ENCODE results near the gene SERINC5.
"Not testable (repeated sequence)": the region's sequence is repeated elsewhere in the genome, so short reads cannot be mapped to it uniquely, and the experiment has no call there.

SERINC5 gene

DNA sequence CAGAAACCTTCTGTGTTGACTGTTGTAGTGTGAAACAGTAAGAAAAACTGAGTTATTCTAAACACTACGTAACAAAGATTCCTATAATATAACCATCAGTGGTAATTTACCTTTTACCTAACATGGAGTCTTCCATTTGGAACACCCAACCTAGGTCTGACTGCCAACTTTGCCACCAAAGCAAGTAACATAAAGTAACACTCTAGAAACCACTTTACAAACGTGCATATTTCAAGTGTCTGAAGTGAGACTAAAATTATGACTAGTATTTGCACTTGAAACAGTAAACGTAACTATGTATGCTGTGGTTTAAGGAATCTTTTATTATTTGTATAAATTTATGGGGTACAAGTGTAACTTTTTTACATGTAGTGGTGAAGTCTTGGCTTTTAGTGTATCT lies 95.6 kb downstream of the SERINC5 start:
- DNase-seq: no peak

DNA sequence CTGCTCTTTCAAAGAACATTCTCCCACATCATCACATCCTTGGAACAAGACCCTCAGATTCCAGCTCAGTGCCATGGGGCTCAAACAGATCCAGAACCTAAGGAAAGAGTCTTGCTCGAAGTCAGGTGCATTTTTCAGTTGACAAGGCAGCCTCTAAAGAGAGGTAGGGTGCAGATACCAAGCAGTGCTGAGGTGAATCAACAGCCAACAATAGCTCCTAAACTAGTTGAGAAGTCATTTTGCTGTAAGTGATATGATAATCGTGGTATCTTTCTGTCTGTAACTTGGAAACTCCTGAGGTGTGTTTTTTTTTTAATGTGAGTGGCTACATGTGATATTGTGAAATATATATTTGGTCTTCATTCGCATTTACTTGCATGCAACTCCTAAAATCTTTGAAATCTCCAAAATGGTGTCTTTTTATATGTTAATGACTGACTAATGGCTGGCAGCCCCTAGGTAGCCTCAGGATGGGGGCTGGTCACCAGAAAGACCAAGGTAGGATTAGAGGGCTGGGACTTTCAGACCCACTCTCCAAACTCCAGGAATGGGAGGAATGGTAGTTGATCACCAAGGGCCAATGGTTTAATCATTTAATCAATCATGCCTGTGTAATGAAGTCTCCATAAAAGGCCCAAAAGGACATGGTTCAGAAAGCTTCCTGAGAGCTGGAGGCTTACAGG lies 96.6 kb downstream of the SERINC5 start:
- DNase-seq: no peak

DNA sequence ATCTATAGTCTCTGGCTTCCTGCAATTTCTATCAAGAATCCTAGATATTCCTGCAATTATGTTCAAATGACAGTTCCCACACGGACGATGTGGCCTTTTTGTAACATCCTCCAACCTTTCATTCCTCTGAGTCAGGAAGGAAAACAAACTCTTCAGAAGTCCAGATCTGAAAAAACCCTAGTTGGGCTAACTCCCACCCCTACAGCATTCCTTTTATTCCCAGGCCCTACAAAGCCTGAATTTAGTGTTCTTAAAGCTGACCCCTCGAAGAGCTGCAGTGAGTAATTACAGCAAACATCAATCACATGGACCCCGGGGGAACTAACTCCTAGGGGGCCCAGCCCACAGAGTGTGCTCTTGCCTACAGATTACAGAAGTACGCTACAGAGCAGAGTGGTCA lies 99.7 kb downstream of the SERINC5 start:
- DNase-seq: no peak

DNA sequence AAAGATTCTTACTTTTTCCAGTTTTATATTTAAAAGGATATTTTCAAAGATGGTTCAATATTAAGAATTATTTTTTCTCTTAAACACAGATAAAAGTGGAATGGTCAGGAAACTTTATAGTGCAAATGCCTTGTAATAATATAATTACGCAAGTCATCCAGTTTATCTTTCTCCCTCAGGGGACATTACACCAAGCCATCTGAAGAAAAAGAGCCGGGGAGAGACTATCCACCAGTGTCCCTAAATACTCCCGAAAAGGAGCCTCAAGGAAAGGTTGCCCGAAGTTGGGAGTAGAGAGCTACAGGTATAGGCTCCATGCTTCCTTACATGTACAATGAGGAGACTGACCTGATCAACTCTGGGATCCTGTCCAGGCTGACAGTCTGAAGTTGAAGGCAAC lies 101.1 kb downstream of the SERINC5 start:
- no peak for DNase-seq

DNA sequence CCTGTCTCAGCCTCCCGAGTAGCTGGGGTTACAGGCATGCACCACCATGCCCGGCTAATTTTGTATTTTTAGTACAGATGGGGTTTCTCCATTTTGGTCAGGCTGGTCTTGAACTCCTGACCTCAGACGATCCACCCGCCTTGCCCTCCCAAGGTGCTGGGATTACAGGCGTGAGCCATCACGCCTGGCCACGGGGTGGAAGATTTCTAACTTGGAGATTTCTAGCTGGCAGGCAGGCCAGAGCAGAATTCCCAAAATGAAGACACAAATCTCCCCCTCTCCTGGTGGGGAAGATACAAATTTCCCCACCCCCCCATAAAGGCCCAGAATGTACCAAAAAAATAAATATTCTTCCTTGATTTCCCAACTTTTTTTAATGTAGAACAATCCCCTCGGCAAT lies 101.6 kb downstream of the SERINC5 start:
- not testable (repeated sequence) for DNase-seq

DNA sequence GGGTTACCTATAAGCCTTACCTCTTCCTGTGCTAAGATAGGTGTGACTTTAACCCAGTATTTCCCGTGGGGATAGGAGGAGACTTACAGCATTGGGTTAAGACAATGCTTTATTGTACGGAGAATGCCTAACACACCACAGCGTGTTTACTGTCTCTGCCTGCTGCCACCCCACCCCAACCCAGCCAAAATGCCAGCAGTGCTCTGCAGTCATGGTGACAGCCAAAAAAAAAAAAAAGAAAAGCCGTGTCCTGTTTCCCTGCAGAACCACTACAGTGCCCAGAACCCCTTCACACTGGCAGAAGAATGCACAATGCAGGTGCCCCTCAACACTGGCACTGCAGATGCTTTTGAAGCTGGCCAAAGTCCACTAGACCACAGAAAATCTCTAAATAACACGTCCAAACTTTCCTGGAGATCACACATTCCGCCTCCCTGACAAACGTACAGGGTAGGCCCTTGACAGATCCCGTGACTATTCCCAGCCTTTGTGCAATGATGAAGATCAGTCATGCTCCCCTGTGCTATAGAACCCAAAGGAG lies 102.2 kb downstream of the SERINC5 start:
- DNase-seq: no peak

DNA sequence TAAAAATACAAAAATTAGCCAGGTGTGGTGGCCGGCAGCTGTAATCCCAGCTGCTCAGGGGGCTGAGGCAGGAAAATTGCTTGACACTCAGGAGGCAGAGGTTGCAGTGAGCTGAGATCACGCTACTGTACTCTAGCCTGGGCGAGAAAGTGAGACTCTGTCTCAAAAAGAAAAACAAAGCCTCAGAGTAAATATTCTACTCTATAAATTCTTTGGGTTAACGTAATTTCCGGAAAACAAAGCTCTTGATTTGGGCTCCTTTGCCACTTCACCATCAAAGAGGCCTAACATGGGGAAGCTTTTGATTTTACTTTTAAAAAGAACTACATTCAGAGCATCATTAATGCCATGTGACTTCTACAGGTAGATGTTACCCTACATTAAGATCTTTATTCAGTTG lies 103.1 kb downstream of the SERINC5 start:
- DNase-seq: no peak

DNA sequence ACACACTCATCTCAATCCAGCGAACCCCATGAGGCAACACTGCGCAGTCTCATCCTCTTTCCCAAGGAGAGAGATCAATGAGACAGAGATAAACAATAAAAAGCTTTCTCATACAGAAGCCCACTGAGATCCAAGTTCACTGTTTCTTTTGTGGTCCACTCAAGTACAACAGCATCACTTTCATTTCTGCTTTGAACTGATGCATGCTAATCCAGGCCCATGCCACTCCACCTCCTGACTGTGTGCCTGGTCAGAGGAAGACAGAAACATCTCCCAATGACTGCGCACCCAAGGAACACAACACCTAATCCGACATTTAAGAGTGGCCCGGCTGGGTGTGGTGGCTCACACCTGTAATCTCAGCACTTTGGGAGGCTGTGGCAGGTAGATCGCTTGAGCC lies 104.0 kb downstream of the SERINC5 start:
- DNase-seq: no peak

DNA sequence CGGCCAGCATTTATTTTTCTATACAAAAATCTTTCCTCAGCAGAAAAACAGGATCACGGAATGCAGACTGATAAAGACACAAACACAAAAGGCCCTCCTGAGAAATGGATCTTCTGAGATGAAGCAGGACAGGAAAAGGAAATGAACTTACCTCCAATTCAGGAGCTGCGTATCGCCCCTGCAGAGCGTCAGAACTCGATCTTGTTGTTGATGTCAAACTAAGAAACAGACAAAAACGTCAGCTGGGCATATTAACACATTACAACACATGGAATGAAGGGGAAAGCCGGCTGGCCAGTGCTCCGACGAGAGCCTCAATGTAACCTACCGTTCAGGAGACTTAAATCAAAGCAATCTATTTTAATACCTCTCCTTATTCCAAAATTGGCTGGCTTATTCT lies 105.1 kb downstream of the SERINC5 start:
- no peak for DNase-seq

DNA sequence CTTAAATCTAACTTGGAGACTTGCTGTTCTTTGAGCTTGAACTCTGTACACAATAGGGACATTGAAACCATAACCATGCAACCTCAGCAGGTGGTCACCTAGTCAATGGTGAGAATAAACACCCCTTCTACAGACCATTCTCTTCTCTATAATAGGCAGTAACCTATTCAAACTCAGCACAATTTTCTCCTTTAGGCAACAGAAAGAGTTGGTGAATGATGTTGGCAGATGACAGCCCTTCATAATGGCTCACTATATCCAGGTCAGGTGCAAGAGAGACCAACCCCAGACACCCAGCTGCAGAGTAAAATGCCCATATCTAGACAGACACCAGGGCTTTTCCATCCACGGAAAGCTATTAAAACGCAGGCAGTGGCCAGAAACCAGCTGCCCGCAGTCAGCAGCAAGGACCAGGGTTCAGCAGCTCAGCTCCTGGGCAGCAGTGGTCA lies 106.7 kb downstream of the SERINC5 start:
- DNase-seq: no peak

DNA sequence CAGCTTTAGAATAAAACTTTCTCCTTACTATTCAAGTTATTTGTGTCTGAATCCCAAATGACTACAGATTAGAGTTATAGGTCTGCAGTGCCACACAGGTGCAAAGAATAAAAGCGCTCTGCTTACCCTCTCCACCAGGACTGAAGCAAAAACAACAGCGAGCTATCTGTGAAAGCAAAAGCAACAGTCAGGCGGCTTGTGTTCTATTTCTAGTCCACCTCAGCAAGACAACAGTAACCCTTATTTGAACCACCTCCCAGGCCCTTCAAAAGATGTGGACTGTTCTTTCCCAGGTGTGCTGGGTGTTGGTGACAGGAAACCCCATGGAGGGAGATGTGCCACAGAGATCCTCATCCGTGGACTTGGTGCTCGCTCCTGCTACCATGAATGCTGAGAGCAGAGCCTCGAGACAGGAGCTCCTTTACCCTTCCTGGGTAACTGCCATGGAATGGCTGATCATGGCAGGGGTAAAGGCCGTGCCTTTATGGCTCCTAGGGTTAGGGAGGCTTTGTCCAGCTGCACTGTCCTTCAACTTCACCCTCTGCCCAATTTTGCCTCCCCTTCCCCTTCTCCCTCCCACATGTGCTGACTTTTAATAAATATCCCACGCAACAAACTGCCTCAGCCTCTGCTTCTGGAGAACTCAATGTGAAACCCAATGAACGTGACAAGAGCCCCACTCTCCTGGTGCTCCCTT lies 108.6 kb downstream of the SERINC5 start:
- DNase-seq: no peak

DNA sequence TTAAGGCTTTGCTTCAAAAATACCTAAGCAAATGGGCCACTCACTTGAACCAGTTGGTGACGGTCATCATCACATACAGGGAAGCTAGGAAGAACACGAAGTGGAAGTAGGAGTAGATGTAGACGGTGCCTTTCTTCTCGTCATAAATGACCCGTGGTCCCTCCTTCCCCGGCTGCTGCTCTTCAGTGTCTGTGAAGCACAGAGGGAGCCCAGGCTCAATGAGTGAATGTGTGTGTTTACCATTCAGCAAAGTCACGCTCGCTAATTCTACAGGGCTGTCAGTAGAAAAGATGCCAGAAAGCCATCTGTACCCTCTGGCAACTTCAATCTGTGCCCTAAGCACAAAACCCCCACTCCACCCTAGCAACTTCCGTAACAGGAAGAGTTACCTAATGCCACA lies 109.8 kb downstream of the SERINC5 start:
- no peak for DNase-seq

DNA sequence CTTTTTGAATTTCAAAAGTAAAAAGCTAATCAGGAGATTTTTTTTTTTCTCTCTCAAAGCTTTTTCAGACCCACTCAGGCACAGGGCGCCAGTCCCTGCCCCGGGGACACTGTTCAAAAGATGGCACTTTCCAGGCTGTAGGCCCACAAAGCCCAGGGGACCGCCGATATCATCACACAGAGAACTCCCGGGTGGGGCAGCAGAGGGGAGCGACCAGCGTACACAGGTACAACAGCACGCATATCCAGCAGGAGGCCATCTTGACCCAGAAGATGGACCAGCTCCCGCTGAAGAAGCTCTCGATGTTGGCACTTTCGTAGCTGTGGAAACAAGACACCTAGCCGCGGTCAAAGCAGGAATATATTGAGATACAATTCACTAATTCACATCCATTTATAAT lies 112.4 kb downstream of the SERINC5 start:
- no peak for DNase-seq

DNA sequence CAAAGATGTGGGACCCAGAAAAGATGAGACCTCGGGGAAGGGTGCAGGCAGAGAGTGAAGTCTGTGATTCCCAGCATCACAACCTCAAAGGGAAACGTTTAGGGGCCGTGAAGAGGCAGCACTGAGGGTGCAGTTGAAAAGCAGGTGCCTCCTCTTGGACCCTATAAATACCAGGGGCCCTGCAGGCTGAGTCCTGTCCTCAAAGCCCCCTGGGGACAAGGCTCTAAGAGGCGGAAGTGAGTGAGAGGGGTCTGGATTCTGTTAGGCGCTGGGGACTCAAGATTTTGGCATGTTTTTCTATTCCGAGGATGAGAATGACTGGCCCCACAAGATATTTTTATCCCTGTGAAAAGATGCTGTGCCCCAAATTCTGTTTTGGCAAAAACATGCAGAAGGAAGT lies 112.9 kb downstream of the SERINC5 start:
- DNase-seq: no peak

DNA sequence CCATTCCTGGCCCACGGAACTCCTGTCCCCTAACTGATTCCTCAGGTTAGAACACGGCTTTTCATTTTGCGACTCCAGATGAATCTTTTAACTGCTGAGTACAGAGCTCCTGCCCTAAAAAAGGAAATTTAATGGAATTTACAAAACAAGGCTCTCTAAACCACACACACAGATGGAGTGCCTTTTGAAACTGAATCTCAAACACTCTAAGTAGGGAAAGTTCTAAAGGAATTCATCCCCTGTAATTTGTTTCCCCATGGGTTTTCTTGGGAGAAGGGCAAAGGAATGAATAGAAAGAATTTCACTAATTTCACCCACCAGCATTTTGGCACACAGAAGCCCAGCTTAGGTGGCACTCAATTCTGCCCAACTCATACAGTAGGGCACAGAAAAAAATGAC lies 114.2 kb downstream of the SERINC5 start:
- DNase-seq: no peak

DNA sequence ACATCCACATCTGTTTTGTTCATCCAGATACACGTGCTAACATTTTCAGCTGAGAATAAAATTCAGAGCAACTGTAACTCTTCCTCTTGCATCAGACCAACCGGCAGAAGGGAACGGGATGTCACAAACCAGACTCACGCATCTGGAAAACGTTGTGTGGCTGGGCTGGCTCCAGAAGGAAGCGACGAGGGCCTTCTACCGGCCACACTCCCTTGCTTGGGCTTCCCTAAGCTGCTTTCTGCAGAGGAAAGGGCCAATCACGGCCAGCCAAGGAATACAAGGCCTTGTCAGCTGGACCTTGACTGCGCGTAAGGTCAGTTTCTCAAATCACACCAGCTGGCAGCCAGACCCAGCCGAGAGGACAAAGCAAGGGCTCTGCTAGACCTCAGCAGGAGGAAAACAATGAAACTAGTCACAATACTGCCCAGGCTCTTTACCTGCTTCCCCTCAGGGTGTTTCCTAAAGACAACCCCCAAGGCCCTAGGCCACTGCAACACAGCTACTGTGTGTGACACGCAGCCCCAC lies 114.6 kb downstream of the SERINC5 start:
- no peak for DNase-seq

DNA sequence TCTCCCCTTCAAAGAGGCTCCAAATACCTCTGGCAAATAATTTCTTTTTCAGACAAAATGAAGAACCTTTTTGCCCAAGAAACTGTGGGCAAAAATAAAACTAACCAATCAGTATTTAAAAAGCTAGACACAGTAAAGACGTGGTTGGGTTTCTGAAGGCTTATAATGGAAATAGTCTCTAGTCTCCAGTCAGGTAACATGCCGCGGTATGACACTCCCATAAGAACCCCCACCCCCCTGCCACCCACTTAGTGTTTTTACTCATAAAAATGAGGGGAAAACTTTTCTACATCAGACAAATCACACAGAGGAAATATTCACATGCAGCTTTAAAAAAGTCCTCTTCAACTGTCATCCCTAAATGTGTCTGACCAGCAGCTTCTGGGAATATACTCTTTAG lies 115.4 kb downstream of the SERINC5 start:
- no peak for DNase-seq

DNA sequence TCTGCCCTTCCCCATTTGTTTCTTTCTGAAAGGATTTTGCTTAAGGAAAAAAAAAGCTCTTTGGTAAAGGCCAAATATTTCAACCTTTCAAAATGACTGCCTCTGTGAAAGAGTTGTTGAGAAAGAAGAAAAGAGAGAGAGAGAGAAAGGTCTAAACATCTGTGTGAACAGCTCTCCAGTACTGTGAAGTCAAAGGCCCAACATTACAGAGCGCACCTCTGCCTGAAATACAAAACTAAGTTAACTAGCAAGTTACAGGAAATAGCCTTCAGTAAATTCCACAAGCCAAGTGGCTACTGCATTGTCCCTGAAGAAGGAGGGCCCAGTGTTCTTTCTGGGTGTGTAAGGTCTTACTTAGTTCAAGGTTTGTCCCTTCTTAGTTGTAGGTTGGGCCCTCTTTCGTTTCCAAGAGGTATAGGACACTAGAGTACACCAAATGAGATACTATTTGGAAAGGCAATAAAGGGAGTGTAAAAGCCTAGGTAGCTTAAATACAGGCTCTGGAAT lies 116.3 kb downstream of the SERINC5 start:
- DNase-seq: no peak

DNA sequence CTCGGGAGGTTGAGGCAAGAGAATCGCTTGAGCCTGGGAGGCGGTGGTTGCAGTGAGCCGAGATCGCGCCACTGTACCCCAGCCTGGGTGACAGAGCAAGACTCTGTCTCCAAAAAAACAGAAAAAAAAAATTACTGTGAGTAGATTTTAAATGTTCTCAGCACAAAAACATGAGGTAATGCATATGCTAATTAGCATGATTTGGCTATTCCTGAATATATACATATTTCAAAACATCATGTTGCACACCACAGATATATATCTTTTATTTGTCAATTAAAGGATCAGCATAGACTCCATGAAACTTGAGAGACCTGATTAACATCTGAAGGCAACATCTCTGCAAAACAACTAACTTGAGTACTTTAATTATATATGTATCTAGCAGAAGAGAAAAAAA lies 117.4 kb downstream of the SERINC5 start:
- no peak for DNase-seq

DNA sequence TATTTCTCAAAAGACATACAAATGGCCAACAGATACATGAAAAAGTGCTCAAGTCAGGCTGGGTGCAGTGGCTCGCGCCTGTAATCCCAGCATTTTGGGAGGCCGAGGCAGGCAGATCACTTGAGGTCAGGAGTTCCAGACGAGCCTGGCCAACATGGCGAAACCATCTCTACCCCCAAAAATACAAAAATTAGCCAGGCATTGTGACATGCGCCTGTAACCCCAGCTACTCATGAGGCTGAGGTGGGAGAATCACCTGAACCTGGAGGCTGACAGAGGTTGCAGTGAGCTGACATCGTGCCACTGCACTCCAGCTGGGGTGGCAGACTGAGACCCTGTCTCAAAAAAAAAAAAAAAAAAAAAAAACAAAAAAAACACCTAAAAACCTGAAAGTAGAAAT lies 119.0 kb downstream of the SERINC5 start:
- not testable (repeated sequence) for DNase-seq

DNA sequence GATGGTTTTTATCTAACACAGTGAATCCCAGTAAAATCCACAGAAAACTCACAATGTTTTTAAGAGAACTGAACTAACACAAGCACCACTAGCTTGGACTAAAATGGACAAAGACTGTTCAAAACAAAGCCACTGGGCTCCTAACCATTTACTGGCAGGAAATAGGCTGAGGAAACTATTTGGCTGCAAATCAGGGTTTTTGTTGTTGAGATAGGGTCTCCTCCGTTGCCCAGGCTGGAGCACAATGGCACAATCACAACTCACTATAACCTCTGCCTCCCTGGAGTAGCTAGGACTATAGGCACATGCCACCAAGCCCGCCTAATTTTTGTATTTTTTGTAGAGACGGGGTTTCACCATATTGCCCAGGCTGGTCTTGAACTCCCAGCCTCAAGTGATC lies 121.0 kb downstream of the SERINC5 start:
- no peak for DNase-seq

DNA sequence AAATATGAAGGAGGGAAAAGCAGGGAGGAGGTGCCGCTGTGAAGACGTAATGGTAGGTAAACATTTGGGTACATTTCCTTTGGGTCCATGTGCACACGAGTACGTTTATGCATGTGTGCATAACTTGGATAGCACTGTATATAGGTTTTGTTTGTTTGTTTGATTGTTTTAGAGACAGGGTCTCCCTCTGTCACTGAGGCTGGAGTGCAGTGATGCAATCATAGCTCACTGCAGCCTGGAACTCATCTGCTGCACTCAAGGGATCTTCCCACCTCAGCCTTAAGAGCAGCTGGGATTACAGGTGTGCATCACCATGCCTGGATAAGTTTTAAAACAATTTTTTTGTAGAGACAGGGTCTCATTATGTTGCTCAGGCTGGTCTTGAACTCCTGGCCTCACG lies 126.7 kb downstream of the SERINC5 start:
- no peak for DNase-seq

DNA sequence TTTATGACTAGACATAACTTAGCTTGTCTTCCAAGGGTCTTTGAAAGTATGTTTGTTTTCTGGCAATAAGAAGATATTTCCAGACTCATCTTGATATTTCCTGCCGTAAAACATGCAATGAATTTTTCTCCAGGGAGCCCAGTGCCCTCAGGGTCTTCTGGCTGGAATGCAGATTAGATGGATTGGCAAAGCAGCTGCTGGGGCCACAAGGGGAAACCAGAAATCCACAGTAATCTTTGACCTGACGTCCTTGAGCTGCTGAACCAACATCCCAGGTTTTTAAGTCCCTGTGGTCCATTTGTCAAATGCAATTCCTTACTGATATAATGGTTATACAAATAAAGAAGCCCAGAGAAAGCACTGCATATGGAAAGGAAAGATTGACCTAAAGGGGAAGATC lies 127.7 kb downstream of the SERINC5 start:
- no peak for DNase-seq

DNA sequence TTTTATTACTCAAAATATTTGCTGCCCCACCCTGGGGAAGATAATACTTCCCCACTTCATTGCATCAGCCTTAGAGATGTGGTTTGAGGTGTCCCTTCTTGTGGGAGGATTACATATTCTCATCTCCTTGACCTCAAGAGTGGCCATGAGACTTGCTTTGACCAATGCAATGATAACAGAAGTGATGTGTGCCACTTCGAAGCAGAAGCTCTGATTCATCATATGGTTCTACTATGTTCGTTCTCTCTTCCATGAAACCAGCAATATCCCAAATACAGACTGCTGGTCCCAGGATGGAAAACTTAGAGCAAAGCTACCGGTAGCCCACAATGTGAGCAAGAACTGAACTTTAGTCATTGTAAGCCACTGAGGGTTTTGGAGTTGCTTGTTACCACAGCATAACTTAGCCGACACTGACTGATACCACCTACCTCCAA lies 128.7 kb downstream of the SERINC5 start:
- DNase-seq: no peak

Data from GDM1 (cell line).